OCI-LY7 (cell line): Measurements from ENCODE around the gene USP15.

ENCODE experiments used
- CTCF ChIP-seq: fragments of 200-600 bp; sonication (generic); conservative IDR thresholded peaks from 2 replicates; pipeline ENCODE4 v1.5.1; 2014; ENCODE audit warnings: mild to moderate bottlenecking, antibody characterized with exemption, low read length, moderate library complexity, mixed read lengths
- EZH2phosphoT487 ChIP-seq: fragments of 200-600 bp; sonication (generic); IDR thresholded peaks from 2 replicates; pipeline ENCODE4 v1.6.1; 2018; ENCODE audit warnings: low read depth, borderline replicate concordance, mild to moderate bottlenecking, mixed run types, antibody characterized with exemption, low read length, moderate library complexity, mixed read lengths

GRCh38 chr12:62429457-62429856, 169.3 kb downstream of the USP15 start:
- TF ChIP-seq CTCF (no peak), EZH2phosphoT487 (no peak)
